Ectodermal cell (in vitro differentiated cells): ENCODE data around the gene CEP44. TPM values are rescaled to one million over a fixed set of nuclear protein-coding genes. Genes with fewer than 3 reads are reported as not detected.

Source experiments
- H3K27ac ChIP-seq: 2 replicates; pipeline ENCODE4 v1.7.0; 2013; ENCODE audit warnings: mild to moderate bottlenecking, low read depth, low read length; ENCODE audit not compliant: insufficient read depth, poor library complexity, severe bottlenecking
- H3K27me3 ChIP-seq: 2 replicates; pipeline ENCODE4 v1.7.0; 2013; ENCODE audit warnings: mild to moderate bottlenecking, low read length; ENCODE audit not compliant: insufficient read depth, control insufficient read depth, poor library complexity, severe bottlenecking
- H3K36me3 ChIP-seq: one replicate; pipeline ENCODE4 v1.7.0; 2013; ENCODE audit warnings: low read length; ENCODE audit not compliant: control insufficient read depth, insufficient read depth
- H3K4me1 ChIP-seq: one replicate; pipeline ENCODE4 v1.7.0; 2013; ENCODE audit warnings: low read length; ENCODE audit not compliant: control insufficient read depth, insufficient read depth
- H3K4me3 ChIP-seq: 2 replicates; pipeline ENCODE4 v1.7.0; 2013; ENCODE audit warnings: low read depth, low read length, control low read depth; ENCODE audit not compliant: insufficient read depth
- H3K9me3 ChIP-seq: 2 replicates; pipeline ENCODE4 v1.7.0; 2013; ENCODE audit warnings: mild to moderate bottlenecking, low read length, moderate library complexity; ENCODE audit not compliant: control insufficient read depth
- WGBS, 2 experiments: methylation state at CpG; one replicate each; pipeline ENCODE4 v1.1.7; 2013; ENCODE audit warnings: missing lambda C conversion rate in 2 of 2; 5-methylcytosine and 5-hydroxymethylcytosine counted together
- polyA plus RNA-seq, 4 experiments: library from polyadenylated mRNA; stranded (reverse); fragments of 50-300 nt; gene quantifications; one replicate each; pipeline ENCODE4 v1.2.3, GENCODE V29; 2013

The CEP44 gene
- polyA plus RNA-seq (2013, experiment 1 of 4) = 26.4 TPM
- 19.6 TPM for polyA plus RNA-seq (2013, experiment 2 of 4)
- 20.4 TPM for polyA plus RNA-seq (2013, experiment 3 of 4)
- 23.6 TPM for polyA plus RNA-seq (2013, experiment 4 of 4)

- 0% methylated on average over 51 to 52 of the region's 52 CpGs for WGBS, 2 experiments
- Histone ChIP-seq H3K27ac (peak within 1 kb of the TSS; percentile 88), H3K36me3 (no peaks in the 10 kb centered on the region)
These were observed at the start of gene CEP44, which contains the start of gene FBXO8 for GRCh38 chr4:174283507-174284471. Gene CEP44 (plus strand): TSS chr4:174283911. CDS start chr4:174299122, 15,211 bp downstream. Gene FBXO8 (minus strand): TSS chr4:174283667. CDS start chr4:174263092, 20,575 bp downstream.

GRCh38 chr4:174236359-174236758, 47.4 kb upstream of the CEP44 start:
- H3K4me3 ChIP-seq = no peak overlapping the region
- H3K9me3 ChIP-seq = no peaks in the 10 kb centered on the region
- H3K4me1 ChIP-seq = no peaks in the 10 kb centered on the region
- no peaks in the 10 kb centered on the region for H3K27me3 ChIP-seq
- no peak overlapping the region for H3K27ac ChIP-seq
- 46 to 50% methylated on average over 2 of the region's 3 CpGs for WGBS, 2 experiments
- peaks cover 3% of the 10 kb centered on the region for H3K36me3 ChIP-seq

More at GRCh38 chr4:174283507-174284471, at the start of gene CEP44, which contains the start of gene FBXO8:
- H3K4me1 ChIP-seq = no peaks in the 10 kb centered on the region
- no peaks in the 10 kb centered on the region for H3K27me3 ChIP-seq
- H3K9me3 ChIP-seq = no peaks in the 10 kb centered on the region
- H3K4me3 ChIP-seq = peak within 1 kb of the TSS; percentile 99

DNA sequence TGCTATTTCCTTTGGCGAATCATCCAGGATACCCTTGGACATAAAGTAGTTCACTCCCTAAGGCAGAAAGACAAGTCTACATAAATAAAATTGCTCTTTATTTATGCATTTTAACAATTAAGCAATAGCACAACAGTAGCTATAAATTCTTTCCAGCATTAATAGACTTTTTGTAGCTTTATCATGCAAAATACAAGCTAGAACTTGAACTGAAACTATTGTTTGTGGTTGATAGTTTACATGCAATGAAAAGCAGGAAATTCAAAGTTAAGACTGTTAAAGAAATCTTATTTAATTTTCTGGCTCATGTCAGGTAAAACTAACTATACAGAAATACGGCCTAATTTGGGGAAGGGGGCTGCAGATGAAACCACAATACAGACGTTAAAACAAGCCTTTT, 42.5 kb upstream of the CEP44 start:
- Histone ChIP-seq H3K9me3 (no peaks in the 10 kb centered on the region), H3K4me3 (no peak overlapping the region), H3K4me1 (no peaks in the 10 kb centered on the region), H3K36me3 (peaks cover 3% of the 10 kb centered on the region), H3K27ac (no peak overlapping the region), H3K27me3 (no peaks in the 10 kb centered on the region)
- 90 to 91% methylated on average over 3 of the region's 3 CpGs for WGBS, 2 experiments

- WGBS, 2 experiments = no CpG with 5 or more reads among the region's 1 CpG
- no peaks in the 10 kb centered on the region for H3K9me3 ChIP-seq
- no peaks in the 10 kb centered on the region for H3K27me3 ChIP-seq
- H3K36me3 ChIP-seq = no peaks in the 10 kb centered on the region
- H3K4me3 ChIP-seq = no peak overlapping the region
- no peak overlapping the region for H3K27ac ChIP-seq
- H3K4me1 ChIP-seq = no peaks in the 10 kb centered on the region
These were observed 39.3 kb upstream of the CEP44 start for GRCh38 chr4:174244441-174244840.

DNA sequence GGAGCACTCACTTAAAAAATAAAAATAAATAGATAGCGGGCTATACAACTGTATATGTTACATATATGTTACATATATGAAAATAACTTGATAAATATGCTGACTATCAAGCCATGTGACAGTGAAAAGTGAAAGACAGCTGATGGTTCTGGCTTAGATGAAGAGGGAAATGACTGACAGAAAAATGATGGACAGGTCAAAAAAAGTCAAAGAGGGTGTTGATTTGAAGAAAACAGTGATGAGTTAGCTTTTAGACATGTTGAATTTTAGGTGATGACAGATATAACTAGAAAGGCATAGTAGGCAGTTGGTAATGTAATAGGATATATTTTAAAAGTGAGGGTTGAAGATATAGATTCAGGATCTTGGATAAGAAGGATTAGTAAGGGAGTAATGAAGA, 38.0 kb upstream of the CEP44 start:
- H3K27ac ChIP-seq = no peak overlapping the region
- no CpG with 5 or more reads among the region's 1 CpG for WGBS, 2 experiments

DNA sequence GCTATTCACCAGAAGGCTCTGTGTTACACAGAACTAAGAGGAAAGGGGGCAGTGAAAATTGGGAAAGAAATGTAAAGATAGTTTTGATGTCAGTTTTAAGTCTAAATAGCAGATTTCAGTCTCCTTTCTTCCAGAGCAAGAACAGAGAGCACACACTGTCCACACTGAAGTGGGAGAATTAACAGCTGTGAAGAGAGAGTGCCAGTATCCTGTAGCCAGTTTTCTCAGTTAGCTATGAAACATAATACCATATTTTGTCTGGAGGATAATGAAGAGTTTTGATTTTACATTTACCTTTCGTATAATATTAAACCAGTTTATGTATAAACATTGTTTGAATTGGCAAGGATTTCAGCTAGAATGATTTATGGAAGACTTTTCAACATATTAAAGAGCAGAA, 35.3 kb upstream of the CEP44 start:
- Histone ChIP-seq H3K9me3 (no peaks in the 10 kb centered on the region), H3K4me3 (no peak overlapping the region), H3K36me3 (no peaks in the 10 kb centered on the region), H3K27me3 (no peaks in the 10 kb centered on the region), H3K4me1 (no peaks in the 10 kb centered on the region), H3K27ac (no peak overlapping the region)
- WGBS, 2 experiments = 83% methylated on average over 1 of the region's 1 CpG; no CpG with 5 or more reads in 1 of the 2 experiments

More for the DNA sequence above, 38.0 kb upstream of the CEP44 start:
- Histone ChIP-seq H3K27me3 (no peaks in the 10 kb centered on the region), H3K36me3 (no peaks in the 10 kb centered on the region), H3K9me3 (no peaks in the 10 kb centered on the region), H3K4me1 (no peaks in the 10 kb centered on the region), H3K4me3 (no peak overlapping the region)

GRCh38 chr4:174252412-174252811, 31.3 kb upstream of the CEP44 start:
- H3K36me3 ChIP-seq = no peaks in the 10 kb centered on the region
- H3K4me1 ChIP-seq = no peaks in the 10 kb centered on the region
- H3K9me3 ChIP-seq = no peaks in the 10 kb centered on the region
- no peak overlapping the region for H3K4me3 ChIP-seq
- no peak overlapping the region for H3K27ac ChIP-seq
- 49 to 54% methylated on average over 2 of the region's 2 CpGs for WGBS, 2 experiments
- H3K27me3 ChIP-seq = no peaks in the 10 kb centered on the region

DNA sequence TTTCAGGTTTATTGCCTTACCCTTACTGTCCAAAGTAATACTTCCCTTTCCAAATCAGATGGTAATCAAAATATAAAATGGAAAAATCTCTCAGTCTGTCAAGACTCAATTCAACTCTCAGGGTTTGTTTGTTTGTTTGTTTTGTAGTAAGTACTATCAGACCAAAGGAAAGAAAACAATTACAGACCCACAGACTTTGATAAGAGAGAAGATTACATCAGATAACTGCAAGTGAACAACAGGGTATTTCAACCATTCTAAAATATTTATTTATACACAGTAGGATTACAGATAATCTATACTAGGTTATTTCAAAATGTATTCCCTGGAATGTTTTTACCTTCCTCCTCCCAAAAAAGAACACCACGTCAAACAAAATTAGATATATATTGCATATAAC, 29.1 kb upstream of the CEP44 start:
- Histone ChIP-seq H3K27ac (no peak overlapping the region), H3K9me3 (no peaks in the 10 kb centered on the region), H3K4me1 (no peaks in the 10 kb centered on the region), H3K4me3 (no peak overlapping the region), H3K36me3 (no peaks in the 10 kb centered on the region), H3K27me3 (no peaks in the 10 kb centered on the region)
- WGBS, 2 experiments = 100% methylated on average over 1 of the region's 1 CpG; no CpG with 5 or more reads in 1 of the 2 experiments

GRCh38 chr4:174255374-174255773, 28.3 kb upstream of the CEP44 start:
- no peaks in the 10 kb centered on the region for H3K27me3 ChIP-seq
- no peak overlapping the region for H3K27ac ChIP-seq
- no peaks in the 10 kb centered on the region for H3K4me1 ChIP-seq
- H3K36me3 ChIP-seq = no peaks in the 10 kb centered on the region
- no peak overlapping the region for H3K4me3 ChIP-seq
- WGBS, 2 experiments = no CpG with 5 or more reads among the region's 1 CpG
- no peaks in the 10 kb centered on the region for H3K9me3 ChIP-seq

DNA sequence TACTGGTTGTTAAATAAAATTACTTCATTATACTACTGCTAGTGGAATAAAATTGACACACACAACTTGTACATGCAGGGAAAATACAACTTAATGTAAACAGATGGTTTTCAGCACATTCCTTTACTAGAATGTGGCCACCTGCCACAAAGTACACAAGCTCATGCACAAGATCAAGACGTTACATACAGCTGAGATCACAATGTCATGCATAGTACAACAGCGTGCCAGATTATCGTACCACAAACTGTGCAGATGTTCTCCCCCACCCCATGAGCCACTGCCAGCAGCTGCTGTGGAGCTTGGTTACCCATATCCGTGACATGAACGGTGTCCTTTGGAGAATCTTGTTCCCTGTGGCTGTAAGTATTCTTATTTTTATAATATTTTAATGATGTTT, 27.9 kb upstream of the CEP44 start:
- WGBS, 2 experiments = 96 to 99% methylated on average over 4 of the region's 5 CpGs
- H3K9me3 ChIP-seq = no peaks in the 10 kb centered on the region
- no peaks in the 10 kb centered on the region for H3K4me1 ChIP-seq
- no peaks in the 10 kb centered on the region for H3K27me3 ChIP-seq
- no peak overlapping the region for H3K4me3 ChIP-seq
- H3K36me3 ChIP-seq = no peaks in the 10 kb centered on the region
- H3K27ac ChIP-seq = no peak overlapping the region
